ENCODE results near the gene CSNK2A2.

CSNK2A2 gene

GRCh38 chr16:58170223-58170622, 27.7 kb downstream of the CSNK2A2 start:
- in situ Hi-C loops (cut with HindIII; ENCODE audit: low pct_ligation_motif_present, low sequenced_read_pairs), result no loop called here
- no peak for TF ChIP-seq CTCF (IDR thresholded peaks at IDR 0.05; ENCODE audit: low read depth, low read length, missing control alignments)
- no peak for DNase-seq
- Histone ChIP-seq H3K27me3 (replicated peaks) (no peaks in the 10 kb centered on the region), H3K27ac (no peak overlapping the region), H3K4me3 (ENCODE audit: low read depth, low read length) (no peak overlapping the region), H3K36me3 (replicated peaks) (peaks cover 39% of the 10 kb centered on the region)

GRCh38 chr16:58160855-58161254, 37.1 kb downstream of the CSNK2A2 start:
- Histone ChIP-seq H3K27ac (no peak overlapping the region), H3K27me3 (replicated peaks) (no peaks in the 10 kb centered on the region), H3K36me3 (replicated peaks) (peaks cover 45% of the 10 kb centered on the region), H3K4me3 (ENCODE audit: low read depth, low read length) (no peak overlapping the region)
- DNase-seq, result no peak
- TF ChIP-seq CTCF (IDR thresholded peaks at IDR 0.05; ENCODE audit: low read depth, low read length, missing control alignments), result no peak
- in situ Hi-C loops (cut with HindIII; ENCODE audit: low pct_ligation_motif_present, low sequenced_read_pairs), result no loop called here

- no peak for TF ChIP-seq CTCF (IDR thresholded peaks at IDR 0.05; ENCODE audit: low read depth, low read length, missing control alignments)
- DNase-seq, result no peak
- Histone ChIP-seq H3K27me3 (replicated peaks) (no peaks in the 10 kb centered on the region), H3K36me3 (replicated peaks) (peaks cover 26% of the 10 kb centered on the region), H3K27ac (no peak overlapping the region), H3K4me3 (ENCODE audit: low read depth, low read length) (no peak overlapping the region)
- in situ Hi-C loops (cut with HindIII; ENCODE audit: low pct_ligation_motif_present, low sequenced_read_pairs), result no loop called here
These were observed 39.2 kb downstream of the CSNK2A2 start for GRCh38 chr16:58158725-58159124.

- in situ Hi-C loops (cut with HindIII; ENCODE audit: low pct_ligation_motif_present, low sequenced_read_pairs), result no loop called here
- Histone ChIP-seq H3K36me3 (replicated peaks) (peaks cover 20% of the 10 kb centered on the region), H3K4me3 (ENCODE audit: low read depth, low read length) (no peak overlapping the region), H3K27me3 (replicated peaks) (no peaks in the 10 kb centered on the region), H3K27ac (no peak overlapping the region)
- no peak for TF ChIP-seq CTCF (IDR thresholded peaks at IDR 0.05; ENCODE audit: low read depth, low read length, missing control alignments)
- no peak for DNase-seq
These were observed 39.9 kb downstream of the CSNK2A2 start for GRCh38 chr16:58157951-58158540.

- H3K27me3 ChIP-seq (replicated peaks), result no peaks in the 10 kb centered on the region
- no peak for TF ChIP-seq CTCF (IDR thresholded peaks at IDR 0.05; ENCODE audit: low read depth, low read length, missing control alignments)
- H3K27ac ChIP-seq, result no peak overlapping the region
- no peak overlapping the region for H3K4me3 ChIP-seq (ENCODE audit: low read depth, low read length)
- in situ Hi-C loops (cut with HindIII; ENCODE audit: low pct_ligation_motif_present, low sequenced_read_pairs), result no loop called here
- DNase-seq, result no peak
- H3K36me3 ChIP-seq (replicated peaks), result peaks cover 14% of the 10 kb centered on the region
These were observed 40.7 kb downstream of the CSNK2A2 start for GRCh38 chr16:58157239-58157638.

GRCh38 chr16:58155839-58156238, 42.1 kb downstream of the CSNK2A2 start:
- DNase-seq, result no peak
- in situ Hi-C loops (cut with HindIII; ENCODE audit: low pct_ligation_motif_present, low sequenced_read_pairs), result no loop called here
- Histone ChIP-seq H3K27ac (no peak overlapping the region), H3K36me3 (replicated peaks) (peaks cover 6% of the 10 kb centered on the region), H3K27me3 (replicated peaks) (no peaks in the 10 kb centered on the region), H3K4me3 (ENCODE audit: low read depth, low read length) (no peak overlapping the region)
- no peak for TF ChIP-seq CTCF (IDR thresholded peaks at IDR 0.05; ENCODE audit: low read depth, low read length, missing control alignments)

Data from brain microvascular endothelial cell (primary cell).